H9 (cell line): ENCODE results near the gene PLXNC1. TPM values are rescaled to one million over a fixed set of nuclear protein-coding genes. Genes with fewer than 3 reads are reported as not detected.

Experiments used
- DNase-seq: peaks from one replicate; pipeline ENCODE4 v3.0.0-alpha.2; 2017
- H2AFZ ChIP-seq: one replicate; pipeline ENCODE4 v1.6.1; 2013; ENCODE audit warnings: mild to moderate bottlenecking, low read length, control low read depth, moderate library complexity
- H2AK5ac ChIP-seq: 2 replicates; pipeline ENCODE4 v1.6.1; 2013; ENCODE audit warnings: low read length, control low read depth, mixed read lengths; ENCODE audit not compliant: insufficient read length
- H2BK120ac ChIP-seq: one replicate; pipeline ENCODE4 v1.6.1; 2013; ENCODE audit warnings: low read depth, mild to moderate bottlenecking, low read length, control low read depth, inconsistent platforms; ENCODE audit not compliant: poor library complexity, severe bottlenecking
- H2BK12ac ChIP-seq: 2 replicates; pipeline ENCODE4 v1.6.1; 2013; ENCODE audit warnings: low read length, control low read depth, mixed read lengths, low read depth; ENCODE audit not compliant: insufficient read length
- H2BK15ac ChIP-seq: 2 replicates; pipeline ENCODE4 v1.6.1; 2013; ENCODE audit warnings: low read depth, low read length, control low read depth
- H2BK20ac ChIP-seq: one replicate; pipeline ENCODE4 v1.6.1; 2013; ENCODE audit warnings: low read depth, mild to moderate bottlenecking, low read length, control low read depth, inconsistent platforms; ENCODE audit not compliant: poor library complexity, severe bottlenecking
- H2BK5ac ChIP-seq: 2 replicates; pipeline ENCODE4 v1.6.1; 2013; ENCODE audit warnings: low read length, control low read depth, mixed read lengths; ENCODE audit not compliant: insufficient read length
- H3K14ac ChIP-seq: 2 replicates; pipeline ENCODE4 v1.6.1; 2013; ENCODE audit warnings: low read length, control low read depth; ENCODE audit not compliant: insufficient read depth
- H3K18ac ChIP-seq: 2 replicates; pipeline ENCODE4 v1.6.1; 2013; ENCODE audit warnings: low read depth, mild to moderate bottlenecking, mixed read lengths, low read length, control low read depth; ENCODE audit not compliant: insufficient read length
- H3K23ac ChIP-seq: 2 replicates; pipeline ENCODE4 v1.6.1; 2013; ENCODE audit warnings: low read length, control low read depth, mixed read lengths, low read depth; ENCODE audit not compliant: insufficient read length
- H3K23me2 ChIP-seq: 2 replicates; pipeline ENCODE4 v1.6.1; 2013; ENCODE audit warnings: low read depth, mild to moderate bottlenecking, mixed read lengths, low read length, control low read depth; ENCODE audit not compliant: insufficient read length, poor library complexity, severe bottlenecking
- H3K27ac ChIP-seq: 2 replicates; pipeline ENCODE4 v1.5.1; 2013; ENCODE audit warnings: low read length, control low read depth, mixed read lengths, low read depth; ENCODE audit not compliant: insufficient read length
- H3K27me3 ChIP-seq: 2 replicates; pipeline ENCODE4 v1.6.1; 2013; ENCODE audit warnings: low read length, control low read depth, inconsistent platforms; ENCODE audit not compliant: insufficient read depth
- H3K4ac ChIP-seq: 2 replicates; pipeline ENCODE4 v1.6.1; 2013; ENCODE audit warnings: low read depth, mild to moderate bottlenecking, control low read depth, inconsistent platforms, low read length, moderate library complexity
- H3K4me1 ChIP-seq: 2 replicates; pipeline ENCODE4 v1.6.1; 2013; ENCODE audit warnings: low read length, control low read depth, inconsistent platforms; ENCODE audit not compliant: insufficient read depth
- H3K4me2 ChIP-seq: 2 replicates; pipeline ENCODE4 v1.6.1; 2013; ENCODE audit warnings: low read length, control low read depth, mixed read lengths; ENCODE audit not compliant: insufficient read length, insufficient read depth
- H3K56ac ChIP-seq: 2 replicates; pipeline ENCODE4 v1.6.1; 2013; ENCODE audit warnings: low read depth, mild to moderate bottlenecking, mixed read lengths, low read length, control low read depth; ENCODE audit not compliant: insufficient read length
- H3K79me1 ChIP-seq: 2 replicates; pipeline ENCODE4 v1.6.1; 2013; ENCODE audit warnings: low read depth, mild to moderate bottlenecking, moderate library complexity, low read length, control low read depth, inconsistent platforms; ENCODE audit not compliant: insufficient read depth, poor library complexity, severe bottlenecking
- H3K79me2 ChIP-seq: 2 replicates; pipeline ENCODE4 v1.6.1; 2013; ENCODE audit warnings: low read length, control low read depth, inconsistent platforms; ENCODE audit not compliant: insufficient read depth
- H3K9ac ChIP-seq: 2 replicates; pipeline ENCODE4 v1.6.1; 2013; ENCODE audit warnings: low read length, control low read depth, mixed read lengths; ENCODE audit not compliant: insufficient read length; ENCODE audit errors: extremely low read depth
- H3K9me3 ChIP-seq: one replicate; pipeline ENCODE4 v1.6.1; 2013; ENCODE audit warnings: low read depth, low read length, inconsistent platforms; ENCODE audit not compliant: control insufficient read depth
- H3T11ph ChIP-seq: one replicate; pipeline ENCODE4 v1.6.1; 2013; ENCODE audit warnings: mild to moderate bottlenecking, low read length, control low read depth, inconsistent platforms
- H4K20me1 ChIP-seq: one replicate; pipeline ENCODE4 v1.6.1; 2013; ENCODE audit not compliant: control insufficient read depth, insufficient read length, insufficient read depth
- H4K5ac ChIP-seq: 2 replicates; pipeline ENCODE4 v1.6.1; 2013; ENCODE audit warnings: low read depth, mild to moderate bottlenecking, mixed read lengths, low read length, control low read depth; ENCODE audit not compliant: insufficient read length
- H4K8ac ChIP-seq: replicated peaks from 2 replicates; pipeline ENCODE4 v1.6.1; 2013; ENCODE audit warnings: low read length, control low read depth, mixed read lengths, low read depth; ENCODE audit not compliant: insufficient read length
- H4K91ac ChIP-seq: 2 replicates; pipeline ENCODE4 v1.6.1; 2013; ENCODE audit warnings: low read depth, mild to moderate bottlenecking, moderate library complexity, mixed read lengths, low read length, control low read depth; ENCODE audit not compliant: insufficient read length
- H3K27ac Mint-ChIP-seq, 3 experiments: 2 replicates in 2 of 3; 3 replicates in 1 of 3; pipeline ENCODE4 v1.8.0; 2020 to 2021; ENCODE audit warnings: mixed read lengths in 3 of 3, mild to moderate bottlenecking in 1 of 3, moderate library complexity in 1 of 3
- H3K27me3 Mint-ChIP-seq: 2 replicates; pipeline ENCODE4 v1.8.0; 2021; ENCODE audit warnings: low read depth, mild to moderate bottlenecking, moderate library complexity, mixed read lengths
- H3K36me3 Mint-ChIP-seq, 3 experiments: 2 replicates in 2 of 3; 3 replicates in 1 of 3; pipeline ENCODE4 v1.8.0; 2020 to 2021; ENCODE audit warnings: low read depth in 3 of 3, mixed read lengths in 3 of 3; ENCODE audit not compliant: insufficient read depth in 1 of 3
- H3K4me1 Mint-ChIP-seq, 2 experiments: 2 replicates each; pipeline ENCODE4 v1.8.0; 2020; ENCODE audit warnings: mixed read lengths in 2 of 2
- H3K4me3 Mint-ChIP-seq, 2 experiments: 2 replicates in 1 of 2; 3 replicates in 1 of 2; pipeline ENCODE4 v1.8.0; 2020 to 2021; ENCODE audit warnings: mild to moderate bottlenecking in 2 of 2, mixed read lengths in 2 of 2, moderate library complexity in 1 of 2
- H3K9me3 Mint-ChIP-seq, 2 experiments: 2 replicates in 1 of 2; 3 replicates in 1 of 2; pipeline ENCODE4 v1.8.0; 2020; ENCODE audit warnings: mild to moderate bottlenecking in 2 of 2, mixed read lengths in 2 of 2, moderate library complexity in 1 of 2
- CTCF ChIP-seq: fragments of 200-600 bp; sonication (generic); conservative IDR thresholded peaks from 3 replicates; pipeline ENCODE4 v1.8.0; 2021; ENCODE audit warnings: antibody characterized with exemption, mild to moderate bottlenecking
- WGBS: extraction: QIAGEN DNeasy Blood & Tissue Kit; methylation state at CpG from one replicate; pipeline ENCODE4 v1.1.7; 2013; ENCODE audit warnings: missing lambda C conversion rate, low lambda C conversion rate, mixed read lengths; ENCODE audit not compliant: insufficient read length; ENCODE audit errors: extremely low coverage; 5-methylcytosine and 5-hydroxymethylcytosine counted together
- total RNA-seq: library from RNA; stranded (reverse); gene quantifications from 2 replicates; pipeline ENCODE4 v1.2.1, GENCODE V29; 2021

PLXNC1 gene
- total RNA-seq, 1 experiment from 2014 or later = 1.2 TPM

GRCh38 chr12:94284859-94285258 lies 136.5 kb downstream of the PLXNC1 start:
- Histone ChIP-seq H3K4ac (no peak overlapping the region), H4K8ac (no peak overlapping the region), H3K9me3 (no peaks in the 10 kb centered on the region), H3K23me2 (no peaks in the 10 kb centered on the region), H4K91ac (no peak overlapping the region), H3T11ph (no peak overlapping the region), H4K5ac (no peak overlapping the region), H2BK20ac (no peak overlapping the region), H3K56ac (no peak overlapping the region), H3K4me2 (no peak overlapping the region), H2AFZ (no peak overlapping the region), H2AK5ac (no peak overlapping the region), H3K23ac (no peak overlapping the region), H3K79me1 (no peaks in the 10 kb centered on the region), H2BK15ac (no peak overlapping the region), H3K9ac (no peak overlapping the region), H3K27me3 (no peaks in the 10 kb centered on the region), H3K79me2 (no peaks in the 10 kb centered on the region), H2BK5ac (no peak overlapping the region), H2BK120ac (no peak overlapping the region), H3K14ac (no peak overlapping the region), H3K27ac (no peak overlapping the region), H2BK12ac (no peak overlapping the region), H3K18ac (no peak overlapping the region), H3K4me1 (peaks cover 9% of the 10 kb centered on the region; the same call in 1 of the 2 replicates), H4K20me1 (no peaks in the 10 kb centered on the region)
- DNase-seq = no peak
- H3K27me3 Mint-ChIP-seq = no peaks in the 10 kb centered on the region; the same call in none of the 2 replicates
- H3K4me1 Mint-ChIP-seq = peaks cover 35 to 39% of the 10 kb centered on the region in 2 experiments
- no peaks in the 10 kb centered on the region for H3K9me3 Mint-ChIP-seq
- no CpG with 5 or more reads among the region's 2 CpGs for WGBS
- H3K36me3 Mint-ChIP-seq = peaks cover 0 to 4% (median 0%) of the 10 kb centered on the region in 3 experiments; a peak in 1 of 7 replicates
- TF ChIP-seq CTCF = no peak
- no peak overlapping the region for H3K4me3 Mint-ChIP-seq
- no peak overlapping the region; a peak in 2 of 7 replicates for H3K27ac Mint-ChIP-seq
